22Rv1 (cell line): ENCODE results near the gene FBXW7.

Experiments
- H3K27ac ChIP-seq: fragments of 450-650 bp; 2 replicates; pipeline ENCODE4 v1.5.1; 2017
- ZFX ChIP-seq: fragments of 450-650 bp; IDR thresholded peaks from 2 replicates; pipeline ENCODE4 v1.6.1; 2017; ENCODE audit warnings: antibody characterized with exemption, borderline replicate concordance
- TF ChIP-seq, protein P1 (sequence below): fragments of 450-650 bp; IDR thresholded peaks from 2 replicates; pipeline ENCODE4 v1.5.1; 2017; ENCODE audit warnings: mild to moderate bottlenecking

The FBXW7 gene

DNA sequence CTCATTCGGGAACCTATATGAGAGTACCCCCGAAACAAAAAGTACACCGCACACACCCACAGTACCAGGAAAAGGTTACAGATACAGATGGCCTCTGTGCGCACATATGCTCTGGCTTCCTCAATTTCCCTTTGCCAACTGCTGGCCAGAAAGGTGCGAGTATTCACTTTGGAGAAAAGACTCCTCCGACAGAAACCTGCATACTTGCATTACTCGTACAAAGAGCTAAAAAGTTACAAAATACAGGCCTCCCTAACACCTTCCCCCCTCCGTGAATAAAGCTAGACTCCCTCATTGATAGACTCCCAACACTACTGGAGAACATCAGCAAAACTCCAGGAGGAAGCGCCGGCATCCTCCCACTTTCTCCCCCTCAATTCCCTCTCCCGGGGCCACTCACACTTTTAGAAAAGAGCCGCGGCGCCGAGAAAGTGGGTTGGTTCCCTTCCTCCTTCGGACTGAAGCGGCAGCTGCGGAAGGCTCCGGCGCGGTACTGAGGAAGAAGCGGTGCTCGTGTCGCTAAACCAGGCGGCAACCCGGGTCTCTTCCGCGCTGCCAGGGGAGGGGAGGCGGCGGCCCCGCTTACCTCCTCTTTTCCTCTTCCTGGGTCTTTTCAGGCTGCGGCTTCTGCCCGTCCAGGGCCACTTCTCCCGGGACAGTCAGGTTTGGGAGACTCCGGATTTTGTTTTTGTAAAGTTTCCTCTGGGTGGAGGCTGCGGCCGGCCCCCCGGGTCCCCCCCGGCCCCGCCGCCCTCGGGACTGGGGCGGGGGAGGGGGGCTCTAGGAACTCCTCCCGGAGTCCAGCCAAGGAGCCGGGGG lies 1.1 kb downstream of the FBXW7 start:
- H3K27ac ChIP-seq, result peak overlapping the region; percentile 86; the same call in 1 of the 2 replicates
- TF ChIP-seq, protein P1, sequence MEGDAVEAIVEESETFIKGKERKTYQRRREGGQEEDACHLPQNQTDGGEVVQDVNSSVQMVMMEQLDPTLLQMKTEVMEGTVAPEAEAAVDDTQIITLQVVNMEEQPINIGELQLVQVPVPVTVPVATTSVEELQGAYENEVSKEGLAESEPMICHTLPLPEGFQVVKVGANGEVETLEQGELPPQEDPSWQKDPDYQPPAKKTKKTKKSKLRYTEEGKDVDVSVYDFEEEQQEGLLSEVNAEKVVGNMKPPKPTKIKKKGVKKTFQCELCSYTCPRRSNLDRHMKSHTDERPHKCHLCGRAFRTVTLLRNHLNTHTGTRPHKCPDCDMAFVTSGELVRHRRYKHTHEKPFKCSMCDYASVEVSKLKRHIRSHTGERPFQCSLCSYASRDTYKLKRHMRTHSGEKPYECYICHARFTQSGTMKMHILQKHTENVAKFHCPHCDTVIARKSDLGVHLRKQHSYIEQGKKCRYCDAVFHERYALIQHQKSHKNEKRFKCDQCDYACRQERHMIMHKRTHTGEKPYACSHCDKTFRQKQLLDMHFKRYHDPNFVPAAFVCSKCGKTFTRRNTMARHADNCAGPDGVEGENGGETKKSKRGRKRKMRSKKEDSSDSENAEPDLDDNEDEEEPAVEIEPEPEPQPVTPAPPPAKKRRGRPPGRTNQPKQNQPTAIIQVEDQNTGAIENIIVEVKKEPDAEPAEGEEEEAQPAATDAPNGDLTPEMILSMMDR, result no peak
- no peak for TF ChIP-seq ZFX

DNA sequence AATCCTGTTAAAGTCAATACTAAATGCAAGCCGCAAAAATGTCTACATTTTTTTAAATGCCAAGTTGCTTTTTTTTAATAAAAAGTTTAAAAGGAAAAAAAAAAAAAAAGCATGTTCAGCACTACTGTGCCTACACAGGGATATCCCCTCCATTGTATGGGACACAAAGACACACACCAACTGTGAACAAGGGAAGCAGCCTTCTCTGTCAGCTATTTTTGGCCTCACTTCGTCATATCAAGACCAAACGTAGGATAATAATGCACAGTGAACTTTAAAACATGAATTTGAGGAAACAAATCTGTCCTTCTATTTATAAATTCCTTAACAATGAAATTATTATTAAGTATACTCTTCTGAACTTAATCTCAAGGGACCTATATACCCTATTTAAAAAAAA lies 4.4 kb downstream of the FBXW7 start:
- H3K27ac ChIP-seq, result no peak overlapping the region
- TF ChIP-seq, protein P1, result no peak
- TF ChIP-seq ZFX, result no peak

DNA sequence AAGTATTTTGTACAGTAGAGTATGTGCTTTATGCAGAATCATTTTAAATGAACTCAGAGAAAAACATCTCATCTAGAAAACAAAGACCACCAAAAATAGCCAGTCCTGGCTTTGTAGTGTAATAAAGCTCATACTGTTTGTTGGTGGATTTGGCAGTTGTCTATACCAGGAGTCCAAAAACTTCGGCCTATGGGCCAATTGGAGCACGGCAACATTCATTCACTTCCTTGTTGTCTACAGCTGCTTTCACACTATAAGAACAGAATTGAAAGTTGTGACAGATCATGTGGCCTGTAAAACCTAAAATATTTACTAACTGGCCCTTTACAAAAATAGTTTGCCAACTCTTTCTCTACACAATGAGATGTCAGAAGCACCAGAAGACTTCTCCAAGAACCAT lies 5.3 kb downstream of the FBXW7 start:
- no peak overlapping the region for H3K27ac ChIP-seq
- TF ChIP-seq ZFX, result no peak
- TF ChIP-seq, protein P1, result no peak

DNA sequence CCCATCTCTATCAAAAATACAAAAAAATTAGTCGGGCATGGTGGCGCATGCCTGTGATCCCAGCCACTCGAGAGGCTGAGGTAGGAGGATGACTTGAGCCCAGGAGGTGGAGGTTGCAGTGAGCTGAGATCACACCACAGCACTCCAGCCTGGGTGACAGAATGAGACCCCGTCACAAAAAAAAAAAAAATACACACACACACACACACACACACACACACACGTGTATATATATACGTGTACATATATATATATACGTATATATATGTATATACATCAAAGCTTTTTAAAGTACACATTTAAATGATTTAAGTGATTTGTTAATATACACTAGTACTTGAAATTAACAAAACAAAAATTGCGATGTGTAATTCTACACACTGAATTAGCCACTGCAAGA lies 6.0 kb downstream of the FBXW7 start:
- TF ChIP-seq, protein P1, result no peak
- no peak for TF ChIP-seq ZFX
- H3K27ac ChIP-seq, result no peak overlapping the region

DNA sequence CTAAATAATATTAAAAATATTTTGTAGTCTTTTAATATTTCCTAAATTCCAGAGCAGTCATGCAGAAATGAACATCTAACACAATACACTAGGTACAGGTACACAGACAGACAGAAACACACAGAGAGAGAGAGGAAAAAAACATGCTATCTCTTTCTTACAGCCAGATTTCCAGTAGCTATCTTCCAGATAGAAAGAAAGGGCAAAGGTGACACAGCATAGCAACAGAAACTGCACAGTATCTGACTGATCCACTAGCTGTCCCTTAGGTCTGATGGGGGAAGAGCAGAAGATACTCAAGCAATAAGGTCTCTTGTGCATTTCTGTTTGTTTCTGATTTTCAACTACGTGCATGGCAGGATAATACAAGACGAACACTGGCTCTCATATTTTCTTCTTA lies 7.8 kb downstream of the FBXW7 start:
- TF ChIP-seq, protein P1, result no peak
- no peak for TF ChIP-seq ZFX
- no peak overlapping the region for H3K27ac ChIP-seq

DNA sequence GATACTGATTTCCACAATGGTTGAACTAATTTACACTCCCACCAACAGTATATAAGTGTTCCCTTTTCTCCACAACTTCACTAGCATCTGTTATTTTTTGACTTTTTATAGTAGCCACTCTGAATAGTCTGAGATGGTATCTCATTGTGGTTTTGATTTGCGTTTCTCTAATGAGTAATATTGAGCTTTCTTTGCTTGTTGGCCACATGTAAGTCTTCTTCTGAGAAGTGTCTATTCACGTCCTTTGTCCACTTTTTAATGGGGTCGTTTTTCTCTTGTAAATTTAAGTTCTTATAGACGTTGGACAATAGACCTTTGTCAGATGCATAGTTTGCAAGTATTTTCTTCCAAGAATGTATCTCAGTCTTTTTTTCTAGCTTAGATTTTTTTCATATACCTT lies 10.0 kb downstream of the FBXW7 start:
- H3K27ac ChIP-seq, result no peak overlapping the region
- TF ChIP-seq, protein P1, result no peak
- no peak for TF ChIP-seq ZFX

DNA sequence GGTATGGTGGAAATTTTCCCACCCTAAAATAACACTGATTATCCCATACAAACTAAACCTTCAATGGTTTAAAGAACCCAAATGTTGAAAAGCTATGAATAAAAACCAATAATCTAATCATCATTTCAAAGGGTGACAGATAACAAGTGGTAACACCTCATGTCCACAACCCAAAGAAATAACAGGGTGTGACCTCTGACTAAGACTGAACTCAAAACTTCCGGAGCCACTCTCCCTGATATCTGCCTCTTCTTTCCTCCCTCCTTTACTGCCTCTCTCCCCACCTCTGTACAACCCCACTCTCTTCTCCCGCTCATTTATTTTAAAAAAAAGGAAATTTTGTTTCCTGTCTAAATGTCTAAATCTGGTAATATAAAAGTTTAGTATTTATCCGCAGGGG lies 11.5 kb downstream of the FBXW7 start:
- H3K27ac ChIP-seq, result no peak overlapping the region
- TF ChIP-seq, protein P1, result no peak
- TF ChIP-seq ZFX, result no peak
